ENCODE measurements around the gene KCNH1.
"Not testable (repeated sequence)": the region's sequence is repeated elsewhere in the genome, so short reads cannot be mapped to it uniquely, and the experiment has no call there.

KCNH1 gene

DNA sequence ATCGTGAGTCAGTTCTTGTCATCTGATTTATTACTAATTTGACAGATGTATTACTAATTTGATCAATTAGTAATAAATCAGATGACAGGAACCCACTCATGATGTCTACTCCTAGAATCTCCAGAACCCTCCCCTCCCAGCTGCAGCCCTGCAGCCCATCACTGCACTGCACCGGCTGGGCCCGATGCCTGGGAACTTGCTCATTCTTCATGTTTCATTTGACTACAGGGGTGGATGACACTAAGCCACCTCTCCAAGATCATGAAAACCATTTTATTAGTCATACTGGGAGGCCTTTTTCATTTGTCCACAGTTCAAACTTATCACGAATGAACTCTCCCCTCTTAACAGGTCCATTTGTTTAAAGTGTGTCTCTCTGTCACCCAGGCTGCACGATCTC lies 41.0 kb downstream of the KCNH1 start:
- no peak for DNase-seq

DNA sequence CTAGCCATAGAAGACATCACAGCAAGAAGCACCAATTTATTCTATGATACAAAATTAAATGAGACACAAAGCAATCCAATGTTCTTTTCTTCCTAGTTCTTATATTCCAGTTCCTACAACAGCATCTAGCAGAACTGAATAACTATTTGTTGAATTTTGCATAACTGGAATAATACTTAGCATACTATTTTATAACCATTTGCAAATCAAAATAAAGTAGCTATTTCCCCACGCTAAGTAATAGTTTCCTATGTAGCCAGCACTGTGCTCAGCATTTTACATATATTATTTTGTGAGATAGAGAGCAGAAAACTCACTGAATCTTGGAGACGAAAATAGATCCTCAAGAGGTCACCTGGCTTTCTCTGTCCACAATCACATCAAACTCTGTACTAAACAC lies 42.1 kb downstream of the KCNH1 start:
- no peak for DNase-seq

DNA sequence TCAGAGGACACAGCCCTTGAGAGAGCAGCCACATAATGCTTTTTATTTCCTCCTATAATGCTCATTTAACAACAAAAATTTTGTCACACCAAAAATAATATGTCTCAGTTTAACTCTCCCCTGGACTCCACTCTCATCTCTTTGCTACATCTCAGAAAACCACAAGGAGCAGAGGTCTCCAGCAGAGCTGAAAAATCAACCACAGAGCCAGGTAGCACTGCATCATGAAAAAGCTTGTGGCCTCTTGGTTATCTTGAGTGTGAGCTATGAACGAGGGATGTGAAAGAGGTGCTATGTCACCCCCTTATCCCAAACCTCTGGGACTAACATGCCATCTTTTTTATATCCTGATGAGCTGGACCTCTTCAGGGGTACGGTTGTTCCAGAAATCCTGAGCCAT lies 44.4 kb downstream of the KCNH1 start:
- no peak for DNase-seq

DNA sequence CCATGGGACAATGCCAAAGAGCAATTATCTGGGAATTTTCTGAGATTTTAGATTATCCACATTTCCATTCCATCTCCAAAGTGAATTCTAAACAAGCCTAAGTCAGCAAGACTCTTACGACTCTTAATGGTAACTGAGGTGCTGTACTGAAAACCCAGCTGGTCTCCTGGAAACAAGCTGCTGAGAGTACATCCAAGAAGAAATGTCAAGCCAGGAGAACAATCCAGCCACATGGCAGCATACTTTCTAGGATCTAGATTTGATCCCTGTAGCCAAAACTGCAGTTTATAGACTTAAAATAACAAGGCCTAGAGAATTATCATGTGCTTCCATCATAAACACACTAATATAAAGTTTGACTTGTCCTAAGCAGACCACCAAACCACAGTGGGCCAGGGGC lies 45.8 kb downstream of the KCNH1 start:
- no peak for DNase-seq

DNA sequence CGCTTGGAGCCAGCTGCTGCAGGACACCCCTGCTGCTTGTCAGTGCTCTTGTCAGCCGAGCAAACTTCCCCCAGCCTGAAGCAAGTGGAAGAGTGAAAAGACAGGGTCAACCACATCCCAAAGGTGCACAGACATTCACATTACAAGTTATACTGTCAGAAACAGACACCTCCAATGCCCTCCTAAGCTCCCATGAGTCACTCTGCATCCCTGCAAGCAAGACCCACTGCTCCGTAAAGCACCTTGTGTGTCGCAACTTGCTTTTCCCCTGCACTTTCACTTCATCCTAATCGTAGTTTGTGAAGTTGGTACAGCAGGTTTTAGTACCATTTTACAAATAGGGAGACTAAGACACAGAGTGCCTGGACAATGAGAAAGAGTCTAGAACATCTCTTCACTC lies 51.1 kb downstream of the KCNH1 start:
- no peak for DNase-seq

DNA sequence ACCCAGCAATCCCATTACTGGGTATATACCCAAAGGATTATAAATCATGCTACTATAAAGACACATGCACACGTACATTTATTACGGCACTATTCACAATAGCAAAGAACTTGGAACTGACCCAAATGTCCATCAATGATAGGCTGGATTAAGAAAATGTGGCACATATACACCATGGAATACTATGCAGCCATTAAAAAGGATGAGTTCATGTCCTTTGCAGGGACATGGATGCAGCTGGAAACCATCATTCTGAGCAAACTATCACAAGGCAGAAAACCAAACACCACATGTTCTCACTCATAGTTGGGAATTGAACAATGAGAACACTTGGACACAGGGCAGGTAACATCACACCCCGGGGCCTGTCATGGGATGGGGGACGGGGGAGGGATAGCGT lies 52.5 kb downstream of the KCNH1 start:
- DNase-seq = not testable (repeated sequence)

DNA sequence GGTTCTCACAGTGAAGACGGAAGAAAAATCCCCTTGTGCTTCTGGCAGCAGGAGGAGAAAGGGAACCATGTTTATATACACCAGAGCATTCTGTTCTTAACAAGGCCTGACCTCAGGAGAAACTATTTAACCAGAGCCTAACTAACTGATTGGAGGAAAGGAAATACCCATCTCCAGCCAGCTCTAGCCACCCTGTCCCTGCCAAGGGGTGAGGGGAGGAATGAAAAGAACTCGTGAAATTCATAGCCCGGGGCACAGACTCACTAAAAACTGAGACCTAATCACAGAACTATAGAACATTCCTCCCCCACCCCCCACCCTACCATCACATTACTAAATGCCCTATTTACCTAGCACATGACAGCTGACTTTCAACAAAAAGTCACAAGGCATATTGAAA lies 65.0 kb downstream of the KCNH1 start:
- DNase-seq = no peak

DNA sequence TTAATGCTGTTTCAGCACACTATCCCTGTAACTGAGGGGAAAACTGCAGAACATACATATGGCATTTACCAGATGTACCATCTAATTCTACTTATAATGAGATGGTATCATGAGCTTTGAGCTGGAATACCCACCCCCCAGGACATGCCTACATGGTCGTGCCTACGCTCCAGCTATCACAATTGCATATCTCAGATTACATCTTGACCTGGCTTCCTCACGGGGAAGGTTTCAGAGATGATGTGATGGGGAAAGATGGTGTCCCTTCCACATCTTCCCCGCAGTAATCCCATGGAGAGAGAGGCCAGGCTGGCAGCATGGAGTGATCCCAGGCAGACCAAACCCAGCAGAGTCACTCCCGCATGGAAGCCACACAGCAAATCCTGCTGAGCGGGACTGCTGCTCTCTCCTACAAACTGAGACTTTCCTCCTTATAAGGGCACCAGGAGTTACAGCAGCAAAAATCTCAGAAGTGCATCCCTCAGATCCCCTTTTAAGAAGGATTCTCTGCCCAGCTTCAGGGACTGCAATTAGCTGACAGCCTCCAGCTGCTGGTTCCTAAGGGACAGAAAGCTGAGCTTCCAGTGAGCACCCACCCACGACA lies 67.1 kb downstream of the KCNH1 start:
- DNase-seq = no peak

DNA sequence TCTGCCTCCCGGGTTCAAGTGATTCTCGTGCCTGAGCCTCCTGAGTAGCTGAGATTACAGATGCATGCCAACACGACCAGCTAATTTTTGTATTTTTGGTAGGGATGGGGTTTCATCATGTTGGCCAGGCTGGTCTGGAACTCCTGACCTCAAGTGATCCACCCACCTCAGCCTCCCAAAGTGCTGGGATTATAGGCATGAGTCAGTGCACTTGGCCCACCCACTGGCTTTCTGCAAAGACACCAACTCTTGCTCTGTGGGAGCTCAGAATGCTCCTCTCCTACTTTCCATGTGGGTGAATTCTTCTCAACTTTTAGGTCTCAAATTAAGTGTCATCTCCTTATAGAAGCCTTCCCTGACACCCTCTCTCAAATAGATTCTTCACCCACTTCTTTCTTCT lies 92.1 kb downstream of the KCNH1 start:
- DNase-seq = not testable (repeated sequence)

DNA sequence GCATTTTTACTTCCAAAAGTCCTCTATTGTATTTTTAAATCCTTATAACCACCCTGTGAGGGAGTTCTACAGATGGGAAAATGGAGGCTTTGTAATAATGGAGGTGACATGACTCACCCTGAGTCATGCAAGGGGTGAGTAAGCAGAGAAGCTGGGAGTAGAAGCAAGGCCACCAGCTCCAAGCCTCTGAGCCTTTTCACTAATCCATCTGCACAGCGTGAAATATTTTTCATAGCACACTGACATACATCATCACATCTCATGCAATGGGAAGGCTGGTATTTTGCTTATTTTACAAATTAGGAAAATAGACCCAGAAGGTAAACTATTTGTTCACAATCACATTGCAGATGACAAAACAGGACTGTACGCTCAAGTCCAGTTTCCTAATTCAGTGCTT lies 96.9 kb downstream of the KCNH1 start:
- no peak for DNase-seq

DNA sequence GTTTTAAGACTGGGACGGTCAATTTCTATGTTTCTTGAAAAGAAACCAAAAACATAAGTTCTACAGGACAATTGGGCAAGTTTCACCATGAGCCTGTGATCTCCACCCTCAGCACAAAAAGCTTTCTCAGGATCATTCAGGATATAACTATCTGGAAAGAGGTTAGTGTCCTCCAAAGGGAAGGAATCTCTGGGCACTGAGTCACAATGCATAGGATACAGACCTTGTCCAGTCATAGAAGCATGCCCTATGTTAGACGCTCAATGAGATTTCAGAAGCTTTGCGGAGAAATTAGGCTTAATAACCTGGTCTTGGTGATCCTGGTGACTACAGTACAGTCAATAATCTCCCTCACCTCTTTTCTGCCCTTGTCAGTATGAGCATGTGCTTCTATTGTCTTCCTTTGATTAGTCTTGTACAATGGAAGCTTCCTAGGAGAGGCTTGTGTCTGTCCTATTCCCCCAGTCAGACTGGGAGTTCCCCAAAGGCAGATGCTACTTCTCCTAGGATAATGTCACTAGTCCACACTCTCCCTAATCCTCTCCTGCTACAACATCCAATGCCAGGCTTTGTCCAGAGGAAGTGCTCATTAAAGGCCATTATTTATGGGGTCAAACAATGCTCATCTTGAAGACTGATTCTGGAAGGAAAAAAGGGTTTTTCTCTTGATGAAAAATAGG lies 97.4 kb downstream of the KCNH1 start:
- DNase-seq = no peak

DNA sequence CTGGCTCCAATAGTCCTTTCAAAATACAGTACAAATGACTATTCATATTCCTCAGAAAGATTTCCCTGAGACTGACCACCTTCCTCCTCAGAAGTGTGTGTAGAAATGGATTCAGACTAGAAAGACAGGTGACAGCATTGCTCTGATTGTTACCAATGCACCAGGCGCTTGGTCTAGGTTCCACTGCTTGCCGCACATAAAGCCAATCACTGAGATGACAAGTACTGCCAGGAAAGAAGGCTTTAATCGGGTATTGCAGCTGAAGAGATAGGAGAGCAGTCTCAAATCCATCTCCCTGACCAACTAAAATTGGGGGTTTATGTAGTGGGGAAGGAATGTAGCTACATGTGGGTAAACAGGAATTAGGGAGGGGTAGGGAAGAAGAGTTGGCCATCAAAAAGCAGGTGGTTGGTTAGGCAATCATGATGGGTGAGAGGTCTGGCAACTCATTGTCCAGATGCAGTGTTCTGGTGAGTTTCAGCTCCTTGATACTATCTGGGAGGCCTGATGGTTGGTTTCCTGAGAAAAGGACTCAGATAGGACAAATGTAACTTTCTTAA lies 98.0 kb downstream of the KCNH1 start:
- DNase-seq = no peak

DNA sequence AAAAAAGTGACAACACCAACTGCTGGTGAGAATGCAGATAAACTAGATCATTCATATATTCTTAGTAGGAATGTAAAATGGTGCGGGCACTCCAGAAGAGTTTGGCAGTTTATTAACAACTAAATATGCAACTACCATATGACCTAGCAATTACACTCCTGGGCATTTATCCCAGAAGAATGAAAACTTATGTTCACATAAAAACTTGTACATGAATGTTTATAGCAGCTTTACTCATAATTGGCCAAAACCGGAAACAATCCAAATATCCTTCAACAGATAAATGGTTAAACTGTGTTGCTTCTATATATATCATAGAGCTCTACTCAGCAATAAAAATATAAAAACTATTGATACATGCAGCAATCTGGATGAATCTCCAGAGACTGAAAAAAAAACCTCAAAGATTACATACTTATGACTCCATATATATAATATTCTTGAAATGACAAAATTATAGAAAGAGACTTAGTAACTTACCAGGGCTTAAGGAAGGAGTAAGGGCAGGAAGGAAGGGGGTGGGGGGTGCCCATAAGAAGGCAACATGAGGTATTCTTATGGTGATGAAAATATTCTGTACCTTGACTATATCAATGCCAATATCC lies 99.9 kb downstream of the KCNH1 start:
- no peak for DNase-seq

DNA sequence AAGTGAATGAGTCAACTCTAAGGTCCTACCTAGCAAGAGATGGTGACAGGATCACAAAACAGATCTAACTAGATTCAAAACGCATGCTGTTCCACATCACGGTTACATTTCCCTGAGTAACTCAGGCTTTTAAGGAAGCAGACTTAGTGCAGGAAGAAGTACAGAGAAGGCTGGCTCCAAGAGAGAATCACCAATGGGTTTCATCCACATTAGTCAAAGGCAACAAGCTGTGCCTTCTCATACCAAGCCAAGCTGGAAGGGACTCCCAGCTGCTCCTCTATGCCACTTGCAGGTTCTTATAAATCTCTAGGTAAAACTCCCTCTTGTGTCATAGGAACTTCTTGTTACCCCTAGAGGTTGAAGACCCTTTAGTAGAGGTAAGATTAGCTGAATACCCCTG lies 109.0 kb downstream of the KCNH1 start:
- DNase-seq = no peak

DNA sequence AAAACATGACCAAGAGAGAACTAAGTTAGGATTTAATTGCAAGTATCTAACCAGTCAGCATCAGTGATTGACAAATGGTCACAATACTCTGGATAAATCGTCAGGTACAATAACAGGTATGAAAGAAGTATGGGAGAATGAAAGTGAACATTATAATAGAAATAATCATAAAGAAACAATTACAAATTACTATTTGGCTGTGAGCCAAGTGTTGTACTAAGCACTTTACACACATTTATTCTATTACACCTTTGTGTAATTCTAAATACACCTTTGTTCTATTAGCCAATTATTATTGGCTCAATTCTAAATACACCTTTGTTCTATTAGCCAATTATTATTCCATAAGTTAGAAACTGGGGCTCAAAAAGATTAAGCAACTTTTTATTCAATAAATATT lies 114.7 kb downstream of the KCNH1 start:
- no peak for DNase-seq

DNA sequence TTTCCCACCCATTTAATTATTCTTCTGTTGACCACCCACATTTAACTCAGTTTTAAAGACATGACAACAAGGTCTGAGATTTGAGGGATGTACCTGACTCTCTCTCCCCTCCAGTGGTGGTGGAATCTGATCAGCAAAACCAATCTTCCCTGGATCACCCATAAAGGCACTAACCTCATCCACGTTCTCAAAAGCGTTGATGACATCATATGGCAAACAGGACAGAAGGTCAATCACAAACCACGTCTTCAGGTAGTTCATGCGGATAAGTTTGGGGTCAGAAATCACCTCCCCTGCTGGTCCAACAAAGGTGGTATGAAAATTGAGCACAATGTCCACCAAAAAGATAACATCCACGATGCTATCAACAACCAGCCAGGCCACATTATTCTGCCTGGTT lies 115.3 kb downstream of the KCNH1 start:
- no peak for DNase-seq

DNA sequence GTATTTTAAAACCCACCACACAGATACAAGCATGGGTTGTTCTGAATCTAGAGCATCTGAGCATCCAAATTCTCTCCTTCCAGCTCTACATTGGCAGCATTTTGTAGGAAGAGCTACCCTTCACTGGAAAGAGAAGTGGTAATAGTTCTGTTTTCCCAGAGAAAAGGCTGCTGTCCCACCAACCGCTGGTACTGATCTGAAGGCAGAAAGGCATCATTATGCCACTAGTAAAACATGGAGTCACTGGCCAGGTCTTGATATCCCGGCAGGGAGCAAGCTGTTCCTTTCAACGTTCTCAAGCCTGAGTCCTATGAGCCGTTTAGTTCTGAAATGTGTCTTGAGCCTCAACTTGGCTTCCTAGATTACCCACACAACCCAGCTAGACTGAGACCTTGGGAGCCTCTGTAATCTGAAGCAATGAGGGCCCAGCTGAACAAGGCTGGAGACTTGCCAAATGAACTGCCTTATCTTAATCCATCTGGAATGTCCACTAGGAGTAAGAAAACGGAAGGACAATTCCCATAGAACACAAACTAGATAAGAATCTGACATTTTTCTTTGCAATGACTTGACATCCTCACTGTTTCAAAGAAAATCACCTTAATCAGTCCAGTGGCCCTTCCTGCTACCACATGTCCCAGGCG lies 116.8 kb downstream of the KCNH1 start:
- DNase-seq = no peak

DNA sequence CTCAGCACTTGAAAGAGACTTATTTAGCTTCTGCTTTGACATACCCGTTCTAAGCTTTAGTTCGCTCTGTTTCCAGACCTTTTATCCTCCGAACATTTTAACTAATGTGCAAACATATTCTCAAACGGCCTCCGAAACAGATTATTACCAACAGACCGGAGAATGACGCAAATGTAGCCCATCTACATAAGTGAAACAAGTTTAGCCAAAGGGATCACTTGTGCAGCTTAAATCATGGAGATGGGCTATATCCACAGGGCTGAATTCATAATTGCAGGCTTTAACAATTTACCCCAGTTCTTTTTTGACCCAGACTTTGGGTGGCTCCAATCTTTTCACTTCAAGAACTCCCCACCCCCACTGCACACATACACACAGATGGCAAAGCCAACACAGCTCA lies 119.7 kb downstream of the KCNH1 start:
- no peak for DNase-seq

DNA sequence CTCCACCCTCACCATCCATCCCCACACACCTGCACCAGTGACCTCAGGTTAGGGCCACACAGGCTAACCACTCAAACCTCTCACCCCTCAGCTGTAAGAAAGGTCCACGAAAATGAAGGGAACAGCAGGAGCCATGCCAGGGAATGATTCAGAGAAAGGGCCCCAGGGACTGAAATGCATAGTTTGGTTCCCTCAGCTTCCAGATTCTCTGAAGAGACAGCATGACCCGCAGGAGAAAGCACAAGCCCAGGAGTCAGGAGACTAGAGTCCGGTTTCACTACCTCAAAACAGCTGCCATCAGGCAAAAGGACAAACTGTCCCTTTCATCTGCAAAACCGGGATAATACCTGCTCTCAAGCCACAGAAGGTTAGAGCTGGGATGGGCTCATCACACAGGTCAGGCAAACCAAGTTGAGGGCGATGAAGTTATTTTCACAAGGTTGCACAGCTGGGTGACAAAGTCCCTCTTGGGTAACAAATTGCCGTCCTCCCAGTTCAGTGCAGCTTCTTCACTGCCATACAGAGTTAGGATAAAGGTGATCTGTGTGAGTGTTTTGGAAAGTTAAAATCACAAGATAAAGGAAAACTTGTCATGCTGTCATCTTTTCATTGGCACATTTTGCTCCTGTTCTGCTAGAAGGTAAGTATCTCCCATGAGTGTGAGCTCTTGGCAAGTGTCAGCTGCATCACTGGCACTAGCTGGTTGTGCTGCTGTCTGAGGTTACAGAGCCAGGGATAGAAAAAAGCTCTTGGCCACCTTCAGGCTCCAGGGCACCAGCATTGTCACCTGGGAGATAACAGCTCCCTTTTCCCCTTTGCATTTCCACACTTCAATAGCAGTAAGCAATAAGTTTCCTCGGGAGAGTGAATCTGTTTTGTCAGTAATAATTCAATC lies 120.4 kb downstream of the KCNH1 start:
- no peak for DNase-seq

DNA sequence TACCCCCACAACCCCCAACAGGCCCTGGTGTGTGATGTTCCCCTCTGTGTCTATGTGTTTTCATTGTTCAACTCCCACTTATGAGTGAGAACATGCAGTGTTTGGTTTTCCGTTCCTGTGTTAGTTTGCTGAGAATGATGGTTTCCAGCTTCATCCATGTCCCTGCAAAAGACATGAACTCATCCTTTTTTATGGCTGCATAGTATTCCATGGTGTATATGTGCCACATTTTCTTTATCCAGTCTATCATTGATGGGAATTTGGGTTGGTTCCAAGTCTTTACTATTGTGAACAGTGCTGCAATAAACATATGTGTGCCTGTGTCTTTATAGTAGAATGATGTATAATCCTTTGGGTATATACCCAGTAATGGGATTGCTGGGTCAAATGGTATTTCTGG lies 122.8 kb downstream of the KCNH1 start:
- DNase-seq = not testable (repeated sequence)

DNA sequence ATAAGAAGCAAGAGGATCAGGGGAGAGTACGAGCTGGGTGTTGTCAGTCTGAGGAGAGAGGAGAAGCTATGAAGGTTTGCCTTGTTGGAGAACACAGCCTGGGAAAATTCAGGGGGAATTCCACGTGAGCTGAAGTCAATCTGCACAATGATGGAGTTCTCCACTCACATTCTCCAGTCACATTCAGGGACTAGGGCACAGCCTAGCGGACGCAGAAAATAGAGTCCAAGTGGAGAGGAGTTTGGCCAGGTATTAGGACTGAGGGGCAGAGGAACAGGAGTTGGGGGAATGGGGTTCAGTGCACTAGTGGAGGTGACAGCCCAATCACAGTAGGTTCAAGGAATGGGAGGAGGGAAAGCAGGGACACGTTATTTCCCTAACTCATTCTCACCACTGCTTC lies 124.0 kb downstream of the KCNH1 start:
- DNase-seq = no peak

DNA sequence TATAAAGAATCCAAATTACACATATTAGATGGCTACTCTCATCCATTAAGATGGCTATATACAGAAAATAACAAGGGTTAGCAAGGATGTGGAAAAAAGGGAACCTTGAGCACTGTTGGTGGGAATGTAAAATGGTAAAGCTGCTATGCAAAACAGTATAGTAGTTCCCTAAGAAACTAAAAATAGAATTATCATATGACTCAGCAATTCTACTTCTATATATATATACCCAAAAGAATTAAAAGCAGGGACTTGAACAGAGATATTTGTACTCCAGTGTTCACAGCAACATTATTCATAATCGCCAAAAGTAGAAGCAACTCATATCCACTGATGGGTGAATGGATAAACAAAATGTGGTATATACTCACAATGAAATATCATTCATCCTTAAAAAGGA lies 126.1 kb downstream of the KCNH1 start:
- DNase-seq = no peak

DNA sequence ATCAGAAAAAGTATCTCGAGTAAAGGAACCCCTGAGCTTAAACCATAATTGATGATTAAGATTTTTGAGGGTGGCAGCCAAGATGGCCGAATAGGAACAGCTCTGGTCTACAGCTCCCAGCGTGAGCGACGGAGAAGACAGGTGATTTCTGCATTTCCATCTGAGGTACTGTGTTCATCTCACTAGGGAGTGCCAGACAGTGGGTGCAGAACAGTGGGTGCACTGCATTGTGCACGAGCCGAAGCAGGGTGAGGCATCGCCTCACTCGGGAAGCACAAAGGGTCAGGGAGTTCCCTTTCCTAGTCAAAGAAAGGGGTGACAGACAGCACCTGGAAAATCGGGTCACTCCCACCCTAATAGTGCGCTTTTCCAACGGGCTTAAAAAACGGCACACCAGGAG lies 138.0 kb downstream of the KCNH1 start:
- not testable (repeated sequence) for DNase-seq

Data from NCI-H2029 (cell line).